ENCODE measurements around the gene OCA2.

OCA2 gene

GRCh38 chr15:28097656-28098359 is 1.3 kb downstream of the OCA2 start:
- H3K4me3 ChIP-seq (ENCODE audit: low read depth, low read length): no peak overlapping the region
- no peak for DNase-seq (ENCODE audit: low read depth)
- TF ChIP-seq CTCF (IDR thresholded peaks at IDR 0.05; ENCODE audit: control insufficient read depth, extremely low read depth, insufficient read depth): no peak

- no peak overlapping the region for H3K4me3 ChIP-seq (ENCODE audit: low read depth, low read length)
- no peak for DNase-seq (ENCODE audit: low read depth)
- TF ChIP-seq CTCF (IDR thresholded peaks at IDR 0.05; ENCODE audit: control insufficient read depth, extremely low read depth, insufficient read depth): no peak
These were observed 2.3 kb downstream of the OCA2 start for GRCh38 chr15:28096670-28097431.

GRCh38 chr15:28096411-28096669 is 2.8 kb downstream of the OCA2 start:
- TF ChIP-seq CTCF (IDR thresholded peaks at IDR 0.05; ENCODE audit: control insufficient read depth, extremely low read depth, insufficient read depth): no peak
- H3K4me3 ChIP-seq (ENCODE audit: low read depth, low read length): no peak overlapping the region
- DNase-seq (ENCODE audit: low read depth): no peak

GRCh38 chr15:28094732-28095521 is 4.2 kb downstream of the OCA2 start:
- no peak for TF ChIP-seq CTCF (IDR thresholded peaks at IDR 0.05; ENCODE audit: control insufficient read depth, extremely low read depth, insufficient read depth)
- H3K4me3 ChIP-seq (ENCODE audit: low read depth, low read length): no peak overlapping the region
- no peak for DNase-seq (ENCODE audit: low read depth)

GRCh38 chr15:28093752-28094535 is 5.2 kb downstream of the OCA2 start:
- H3K4me3 ChIP-seq (ENCODE audit: low read depth, low read length): no peak overlapping the region
- DNase-seq (ENCODE audit: low read depth): no peak
- no peak for TF ChIP-seq CTCF (IDR thresholded peaks at IDR 0.05; ENCODE audit: control insufficient read depth, extremely low read depth, insufficient read depth)

GRCh38 chr15:28091313-28091712 is 7.8 kb downstream of the OCA2 start:
- no peak for TF ChIP-seq CTCF (IDR thresholded peaks at IDR 0.05; ENCODE audit: control insufficient read depth, extremely low read depth, insufficient read depth)
- H3K4me3 ChIP-seq (ENCODE audit: low read depth, low read length): no peak overlapping the region
- no peak for DNase-seq (ENCODE audit: low read depth)

Data from LNCaP clone FGC (cell line).